ENCODE measurements around the gene NXPH3.
"Not testable (repeated sequence)": the region's sequence is repeated elsewhere in the genome, so short reads cannot be mapped to it uniquely, and the experiment has no call there.

GRCh38 chr17:49568695-49569047 is 7.0 kb upstream of the NXPH3 start:
- TF ChIP-seq, protein P1, sequence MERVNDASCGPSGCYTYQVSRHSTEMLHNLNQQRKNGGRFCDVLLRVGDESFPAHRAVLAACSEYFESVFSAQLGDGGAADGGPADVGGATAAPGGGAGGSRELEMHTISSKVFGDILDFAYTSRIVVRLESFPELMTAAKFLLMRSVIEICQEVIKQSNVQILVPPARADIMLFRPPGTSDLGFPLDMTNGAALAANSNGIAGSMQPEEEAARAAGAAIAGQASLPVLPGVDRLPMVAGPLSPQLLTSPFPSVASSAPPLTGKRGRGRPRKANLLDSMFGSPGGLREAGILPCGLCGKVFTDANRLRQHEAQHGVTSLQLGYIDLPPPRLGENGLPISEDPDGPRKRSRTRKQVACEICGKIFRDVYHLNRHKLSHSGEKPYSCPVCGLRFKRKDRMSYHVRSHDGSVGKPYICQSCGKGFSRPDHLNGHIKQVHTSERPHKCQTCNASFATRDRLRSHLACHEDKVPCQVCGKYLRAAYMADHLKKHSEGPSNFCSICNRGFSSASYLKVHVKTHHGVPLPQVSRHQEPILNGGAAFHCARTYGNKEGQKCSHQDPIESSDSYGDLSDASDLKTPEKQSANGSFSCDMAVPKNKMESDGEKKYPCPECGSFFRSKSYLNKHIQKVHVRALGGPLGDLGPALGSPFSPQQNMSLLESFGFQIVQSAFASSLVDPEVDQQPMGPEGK (CRISPR knock-in tag; IDR thresholded peaks at IDR 0.05; ENCODE audit: borderline replicate concordance), result not testable (repeated sequence)
- not testable (repeated sequence) for TF ChIP-seq GLIS3 (CRISPR knock-in tag; IDR thresholded peaks at IDR 0.05); ZNF70 (CRISPR knock-in tag; IDR thresholded peaks at IDR 0.05); RARB (CRISPR knock-in tag; IDR thresholded peaks at IDR 0.05); SNAI2 (CRISPR knock-in tag; IDR thresholded peaks at IDR 0.05); ARNTL (CRISPR knock-in tag; IDR thresholded peaks at IDR 0.05; ENCODE audit: borderline replicate concordance, low read depth); PPARA (CRISPR knock-in tag; IDR thresholded peaks at IDR 0.05; ENCODE audit: borderline replicate concordance); CSDC2 (CRISPR knock-in tag; IDR thresholded peaks at IDR 0.05); CREB5 (CRISPR knock-in tag; IDR thresholded peaks at IDR 0.05; ENCODE audit: low read depth); ZC3H10 (CRISPR knock-in tag; IDR thresholded peaks at IDR 0.05); ZNF8 (CRISPR knock-in tag; IDR thresholded peaks at IDR 0.05); ZFP30 (CRISPR knock-in tag; IDR thresholded peaks at IDR 0.05)
- TF ChIP-seq, protein P2, sequence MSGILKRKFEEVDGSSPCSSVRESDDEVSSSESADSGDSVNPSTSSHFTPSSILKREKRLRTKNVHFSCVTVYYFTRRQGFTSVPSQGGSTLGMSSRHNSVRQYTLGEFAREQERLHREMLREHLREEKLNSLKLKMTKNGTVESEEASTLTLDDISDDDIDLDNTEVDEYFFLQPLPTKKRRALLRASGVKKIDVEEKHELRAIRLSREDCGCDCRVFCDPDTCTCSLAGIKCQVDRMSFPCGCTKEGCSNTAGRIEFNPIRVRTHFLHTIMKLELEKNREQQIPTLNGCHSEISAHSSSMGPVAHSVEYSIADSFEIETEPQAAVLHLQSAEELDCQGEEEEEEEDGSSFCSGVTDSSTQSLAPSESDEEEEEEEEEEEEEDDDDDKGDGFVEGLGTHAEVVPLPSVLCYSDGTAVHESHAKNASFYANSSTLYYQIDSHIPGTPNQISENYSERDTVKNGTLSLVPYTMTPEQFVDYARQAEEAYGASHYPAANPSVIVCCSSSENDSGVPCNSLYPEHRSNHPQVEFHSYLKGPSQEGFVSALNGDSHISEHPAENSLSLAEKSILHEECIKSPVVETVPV (CRISPR knock-in tag; IDR thresholded peaks at IDR 0.05), result not testable (repeated sequence)
- TF ChIP-seq, protein P3, sequence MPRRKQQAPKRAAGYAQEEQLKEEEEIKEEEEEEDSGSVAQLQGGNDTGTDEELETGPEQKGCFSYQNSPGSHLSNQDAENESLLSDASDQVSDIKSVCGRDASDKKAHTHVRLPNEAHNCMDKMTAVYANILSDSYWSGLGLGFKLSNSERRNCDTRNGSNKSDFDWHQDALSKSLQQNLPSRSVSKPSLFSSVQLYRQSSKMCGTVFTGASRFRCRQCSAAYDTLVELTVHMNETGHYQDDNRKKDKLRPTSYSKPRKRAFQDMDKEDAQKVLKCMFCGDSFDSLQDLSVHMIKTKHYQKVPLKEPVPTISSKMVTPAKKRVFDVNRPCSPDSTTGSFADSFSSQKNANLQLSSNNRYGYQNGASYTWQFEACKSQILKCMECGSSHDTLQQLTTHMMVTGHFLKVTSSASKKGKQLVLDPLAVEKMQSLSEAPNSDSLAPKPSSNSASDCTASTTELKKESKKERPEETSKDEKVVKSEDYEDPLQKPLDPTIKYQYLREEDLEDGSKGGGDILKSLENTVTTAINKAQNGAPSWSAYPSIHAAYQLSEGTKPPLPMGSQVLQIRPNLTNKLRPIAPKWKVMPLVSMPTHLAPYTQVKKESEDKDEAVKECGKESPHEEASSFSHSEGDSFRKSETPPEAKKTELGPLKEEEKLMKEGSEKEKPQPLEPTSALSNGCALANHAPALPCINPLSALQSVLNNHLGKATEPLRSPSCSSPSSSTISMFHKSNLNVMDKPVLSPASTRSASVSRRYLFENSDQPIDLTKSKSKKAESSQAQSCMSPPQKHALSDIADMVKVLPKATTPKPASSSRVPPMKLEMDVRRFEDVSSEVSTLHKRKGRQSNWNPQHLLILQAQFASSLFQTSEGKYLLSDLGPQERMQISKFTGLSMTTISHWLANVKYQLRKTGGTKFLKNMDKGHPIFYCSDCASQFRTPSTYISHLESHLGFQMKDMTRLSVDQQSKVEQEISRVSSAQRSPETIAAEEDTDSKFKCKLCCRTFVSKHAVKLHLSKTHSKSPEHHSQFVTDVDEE (CRISPR knock-in tag; IDR thresholded peaks at IDR 0.05), result not testable (repeated sequence)
